Measurements from ENCODE around the gene TFB2M.
"Not testable (repeated sequence)": the region's sequence is repeated elsewhere in the genome, so short reads cannot be mapped to it uniquely, and the experiment has no call there.

The TFB2M gene

GRCh38 chr1:246582301-246583055, 16.4 kb upstream of the TFB2M start:
- no peak for DNase-seq

GRCh38 chr1:246580497-246581370, 14.7 kb upstream of the TFB2M start:
- DNase-seq, result no peak

GRCh38 chr1:246579818-246580217, 13.8 kb upstream of the TFB2M start:
- no peak for DNase-seq

DNA sequence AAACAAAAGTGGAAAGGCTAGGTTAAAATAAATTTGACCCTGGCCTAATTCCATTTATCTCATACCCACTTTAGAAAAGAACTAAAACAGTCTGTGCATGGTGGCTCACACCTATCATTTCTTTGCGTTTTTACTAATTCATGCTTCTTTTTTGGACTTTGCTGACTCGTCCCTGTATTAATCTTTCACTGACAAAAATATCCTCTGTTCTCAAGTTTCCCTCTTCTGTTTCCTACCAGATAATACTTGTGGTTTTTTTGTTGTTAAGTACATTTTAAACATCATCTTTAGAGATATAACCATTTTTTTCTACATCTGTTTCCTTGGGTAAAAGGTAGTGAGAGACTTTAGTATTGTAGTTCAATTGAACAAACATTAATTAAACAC, 11.7 kb upstream of the TFB2M start:
- DNase-seq, result peak; percentile 62

- DNase-seq, result no peak
Measured at GRCh38 chr1:246577082-246577719, 11.1 kb upstream of the TFB2M start.

DNA sequence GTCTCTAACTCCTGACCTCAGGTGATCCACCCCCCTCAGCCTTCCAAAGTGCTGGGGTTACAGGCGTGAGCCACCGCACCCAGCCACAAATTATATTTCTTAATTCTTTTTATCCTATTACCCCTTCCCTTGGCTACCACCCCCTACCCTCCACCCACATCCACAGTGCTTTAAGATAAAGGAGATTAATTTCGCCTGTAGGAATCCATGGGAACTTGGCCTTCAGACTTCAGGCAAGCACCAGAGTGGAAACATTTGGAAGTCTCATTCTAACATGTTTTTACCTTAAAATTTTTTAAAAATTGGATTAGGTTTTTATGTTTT, 10.6 kb upstream of the TFB2M start:
- DNase-seq, result no peak

- no peak for DNase-seq
Measured at GRCh38 chr1:246573491-246573890, 7.4 kb upstream of the TFB2M start.

DNA sequence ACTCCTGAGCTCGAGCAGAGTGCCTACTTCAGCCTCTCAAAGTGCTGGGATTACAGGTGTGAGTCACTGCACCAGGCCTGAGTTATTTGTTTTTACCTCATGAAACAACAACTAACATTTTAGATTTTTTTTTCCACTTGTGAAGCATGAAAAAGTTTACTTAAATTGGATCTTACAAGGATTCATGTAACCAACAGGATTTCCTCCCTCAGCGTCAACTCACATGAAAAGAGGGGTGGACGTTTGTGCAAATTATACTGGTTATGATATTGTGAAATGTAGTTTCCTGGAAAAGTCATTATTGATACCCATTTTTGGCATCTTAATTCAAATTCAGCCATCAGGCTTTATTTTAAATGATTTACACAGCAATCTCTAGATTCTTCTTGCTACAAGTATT, 6.7 kb upstream of the TFB2M start:
- no peak for DNase-seq

GRCh38 chr1:246571953-246572352, 5.9 kb upstream of the TFB2M start:
- no peak for DNase-seq

DNA sequence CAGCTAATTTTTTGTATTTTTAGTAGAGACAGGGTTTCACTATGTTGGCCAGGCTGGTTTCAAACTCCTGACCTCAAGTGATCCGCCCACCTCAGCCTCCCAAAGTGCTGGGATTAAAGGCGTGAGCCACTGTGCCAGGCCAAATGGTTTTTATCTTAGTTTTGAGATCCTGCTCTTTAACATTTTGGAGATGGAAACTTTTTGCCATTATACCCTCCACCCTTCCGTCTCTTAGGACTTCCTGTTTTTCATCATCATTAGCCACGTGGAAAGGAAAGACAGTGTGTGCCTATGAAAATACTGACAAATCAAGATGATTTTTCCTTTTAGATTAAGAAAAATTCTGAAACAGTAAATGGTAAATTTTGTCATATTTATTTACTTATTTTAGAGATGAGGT, 5.2 kb upstream of the TFB2M start:
- DNase-seq, result not testable (repeated sequence)

DNA sequence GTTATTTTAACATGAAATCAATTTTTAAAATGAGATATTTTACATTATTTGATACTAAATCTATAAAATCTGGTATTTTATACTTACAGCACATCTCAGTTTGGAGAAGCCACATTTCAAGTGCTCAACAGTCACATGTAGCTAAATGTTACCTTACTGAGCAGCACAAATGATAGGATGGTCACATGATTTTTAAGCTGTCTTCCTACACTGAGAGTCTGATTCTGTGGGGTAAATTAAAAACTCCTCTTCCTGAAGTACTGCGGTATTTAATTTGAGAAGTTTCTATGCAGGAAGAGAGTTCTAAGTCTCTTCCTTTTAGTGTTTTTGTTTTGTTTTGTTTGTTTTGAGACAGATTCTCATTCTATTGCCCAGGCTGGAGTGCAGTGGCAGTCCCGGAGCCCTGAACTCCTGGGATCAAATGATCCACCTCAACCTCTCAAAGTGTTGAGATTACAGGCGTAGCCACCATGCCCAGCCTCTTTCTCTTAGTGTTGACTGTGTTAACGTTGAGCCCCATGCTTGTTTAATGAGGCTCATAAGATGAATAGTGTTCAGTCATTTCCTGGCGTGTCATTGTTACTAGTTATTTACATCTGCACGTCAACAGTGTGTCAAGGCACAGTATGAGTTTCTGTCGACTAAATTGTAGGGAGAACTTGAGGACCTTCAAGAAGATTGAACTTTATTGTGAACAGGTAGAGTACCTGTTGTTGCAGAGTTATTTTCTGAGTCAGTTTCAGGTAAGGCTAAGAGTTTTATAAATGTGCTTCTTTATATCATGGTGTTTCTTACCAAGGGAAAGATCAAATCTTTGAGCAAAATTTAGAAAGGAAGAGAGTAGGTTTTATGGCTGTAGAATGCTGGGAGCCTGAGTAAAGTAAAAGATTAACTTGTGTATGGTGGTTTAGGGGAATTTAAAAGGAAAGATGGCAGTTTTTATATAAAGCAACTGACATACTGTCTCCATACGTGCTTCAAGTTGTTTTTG, 3.5 kb upstream of the TFB2M start:
- no peak for DNase-seq

GRCh38 chr1:246567646-246568235, 1.7 kb upstream of the TFB2M start:
- no peak for DNase-seq

- no peak for DNase-seq
Measured at GRCh38 chr1:246566813-246567645, 968 bp upstream of the TFB2M start.

DNA sequence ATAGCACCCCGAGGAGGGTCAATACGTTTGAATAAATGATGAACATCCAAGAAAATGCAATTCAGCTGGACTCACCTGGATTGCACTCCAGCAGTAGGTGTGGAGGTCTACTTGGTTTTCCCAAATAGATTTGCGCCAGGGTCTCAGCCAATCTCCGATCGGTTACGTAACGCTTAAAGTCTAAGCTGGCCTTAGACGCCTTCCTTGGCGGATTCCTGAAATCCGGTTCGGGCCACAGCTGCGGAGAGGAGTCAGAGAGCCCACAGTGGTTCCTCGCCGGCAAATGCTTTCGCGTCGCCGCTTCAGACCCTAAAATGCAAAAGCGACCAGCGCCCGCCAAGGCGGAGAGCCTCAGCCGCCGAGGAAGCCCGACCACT, 322 bp downstream of the TFB2M start:
- no peak for DNase-seq

DNA sequence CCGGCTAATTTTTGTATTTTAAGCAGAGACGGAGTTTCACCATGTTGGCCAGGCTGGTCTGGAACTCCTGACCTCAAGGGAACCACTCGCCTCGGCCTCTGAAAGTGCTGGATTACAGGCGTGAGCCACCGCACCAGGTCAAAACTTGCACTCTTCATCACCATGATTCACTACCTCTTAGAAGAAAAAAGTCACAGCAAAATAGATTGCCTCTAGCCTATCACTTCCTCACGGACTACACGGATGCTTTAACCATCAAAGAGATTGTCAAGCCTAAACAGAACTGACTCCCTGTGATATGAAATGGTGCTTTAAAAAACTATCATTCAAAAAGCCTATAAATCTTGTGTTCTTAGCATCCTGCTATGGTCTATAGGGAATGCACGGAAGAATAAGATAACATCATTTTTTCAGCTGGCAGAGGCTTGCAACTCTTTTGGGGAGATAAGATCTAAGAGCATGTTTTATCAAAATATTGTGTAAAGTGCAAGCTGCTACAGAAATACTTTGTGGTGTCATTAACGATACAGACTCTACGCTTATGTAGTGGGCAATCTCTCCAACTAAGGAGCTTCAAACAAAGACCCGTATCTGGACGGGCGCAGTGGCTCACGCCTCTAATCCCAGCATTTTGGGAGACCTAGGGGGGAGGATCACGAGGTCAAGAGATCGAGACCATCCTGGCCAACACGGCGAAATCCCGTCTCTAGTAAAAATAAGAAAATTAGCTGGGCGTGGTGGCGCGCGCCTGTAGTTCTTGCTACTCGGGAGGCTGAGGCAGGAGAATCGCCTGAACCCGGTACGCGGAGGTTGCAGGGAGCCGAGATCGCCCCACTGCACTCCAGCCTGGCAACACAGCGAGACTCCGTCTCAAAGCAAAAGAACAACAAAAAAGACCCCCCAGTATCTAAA, 966 bp downstream of the TFB2M start:
- DNase-seq, result no peak

DNA sequence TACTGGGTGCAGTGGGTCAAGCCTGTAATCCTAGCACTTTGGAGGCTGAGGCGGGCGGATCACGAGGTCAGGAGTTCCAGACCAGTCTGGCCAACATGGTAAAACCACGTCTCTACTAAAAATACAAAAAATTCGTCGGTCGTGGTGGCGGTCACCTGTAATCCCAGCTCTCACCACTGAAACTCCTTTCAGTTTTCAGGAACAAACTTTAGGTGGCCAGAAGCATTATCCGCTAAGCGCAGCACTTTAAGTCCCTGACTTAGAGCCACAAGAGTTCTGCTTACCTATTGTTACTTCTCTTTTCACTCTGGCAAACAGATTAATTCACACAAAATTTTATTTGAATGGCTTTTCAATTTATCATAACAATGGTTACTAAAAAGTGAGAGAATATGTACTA, 5.2 kb downstream of the TFB2M start:
- not testable (repeated sequence) for DNase-seq

- no peak for DNase-seq
Measured at GRCh38 chr1:246559310-246559709, 6.8 kb downstream of the TFB2M start.

GRCh38 chr1:246558041-246558440, 8.0 kb downstream of the TFB2M start:
- DNase-seq, result no peak

GRCh38 chr1:246554201-246554600, 11.9 kb downstream of the TFB2M start:
- no peak for DNase-seq

- no peak for DNase-seq
Measured at GRCh38 chr1:246552110-246552509, 14.0 kb downstream of the TFB2M start.
